GM23248 (cell line): ENCODE measurements around the gene PRR30. TPM values are rescaled to one million over a fixed set of nuclear protein-coding genes. Genes with fewer than 3 reads are reported as not detected.

Experiments used
- DNase-seq: peaks from one replicate; pipeline ENCODE4 v3.0.0-alpha.2; 2015
- H2AFZ ChIP-seq: fragments of 200-600 bp; sonication (generic); 2 replicates; pipeline ENCODE4 v1.6.1; 2016; ENCODE audit warnings: antibody characterized with exemption
- H3F3A ChIP-seq: fragments of 200-600 bp; sonication (generic); 2 replicates; pipeline ENCODE4 v1.6.1; 2016; ENCODE audit warnings: mild to moderate bottlenecking, antibody characterized with exemption, mixed run types; ENCODE audit not compliant: insufficient read depth
- H3K27ac ChIP-seq: fragments of 200-600 bp; sonication (generic); 2 replicates; pipeline ENCODE4 v1.5.1; 2016; ENCODE audit warnings: mild to moderate bottlenecking
- H3K27me3 ChIP-seq: fragments of 200-600 bp; sonication (generic); replicated peaks from 2 replicates; pipeline ENCODE4 v1.6.1; 2016; ENCODE audit warnings: mild to moderate bottlenecking; ENCODE audit not compliant: insufficient read depth
- H3K36me3 ChIP-seq: fragments of 200-600 bp; sonication (generic); 2 replicates; pipeline ENCODE4 v1.6.1; 2016; ENCODE audit warnings: low read depth, mild to moderate bottlenecking
- H3K4me1 ChIP-seq: fragments of 200-600 bp; sonication (generic); 2 replicates; pipeline ENCODE4 v1.6.1; 2016; ENCODE audit warnings: mild to moderate bottlenecking; ENCODE audit not compliant: insufficient read depth
- H3K4me2 ChIP-seq: fragments of 200-600 bp; sonication (generic); one replicate; pipeline ENCODE4 v1.6.1; 2016; ENCODE audit warnings: mild to moderate bottlenecking; ENCODE audit not compliant: unreplicated experiment
- H3K4me3 ChIP-seq: fragments of 200-600 bp; sonication (generic); 2 replicates; pipeline ENCODE4 v1.5.1; 2016; ENCODE audit warnings: mild to moderate bottlenecking
- H3K79me2 ChIP-seq: fragments of 200-600 bp; sonication (generic); 2 replicates; pipeline ENCODE4 v1.6.1; 2016; ENCODE audit warnings: mild to moderate bottlenecking; ENCODE audit not compliant: insufficient read depth
- H3K9ac ChIP-seq: fragments of 200-600 bp; sonication (generic); 2 replicates; pipeline ENCODE4 v1.6.1; 2016; ENCODE audit warnings: mild to moderate bottlenecking
- H3K9me2 ChIP-seq: fragments of 200-600 bp; sonication (generic); 2 replicates; pipeline ENCODE4 v1.6.1; 2016; ENCODE audit warnings: mixed run types, mild to moderate bottlenecking, moderate library complexity; ENCODE audit not compliant: insufficient read depth
- H3K9me3 ChIP-seq: fragments of 200-600 bp; sonication (generic); one replicate; pipeline ENCODE4 v1.6.1; 2017; ENCODE audit warnings: low read depth
- H4K20me1 ChIP-seq: fragments of 200-600 bp; sonication (generic); 2 replicates; pipeline ENCODE4 v1.6.0; 2016; ENCODE audit not compliant: insufficient read depth
- EZH2 ChIP-seq: fragments of 200-600 bp; sonication (generic); IDR thresholded peaks from 2 replicates; pipeline ENCODE4 v1.6.1; 2018; ENCODE audit warnings: antibody characterized with exemption, mild to moderate bottlenecking; ENCODE audit not compliant: insufficient read depth, poor library complexity, severe bottlenecking
- EZH2phosphoT487 ChIP-seq: fragments of 200-600 bp; sonication (generic); IDR thresholded peaks from 2 replicates; pipeline ENCODE4 v1.6.1; 2018; ENCODE audit warnings: antibody characterized with exemption, moderate library complexity, mild to moderate bottlenecking, low read depth; ENCODE audit not compliant: insufficient read depth
- WGBS, 2 experiments: methylation state at CpG; one replicate each; pipeline ENCODE4 v1.1.6; 2015 to 2017; ENCODE audit warnings: low lambda C conversion rate in 2 of 2, low coverage in 1 of 2; ENCODE audit errors: missing lambda C conversion rate in 2 of 2; 5-methylcytosine and 5-hydroxymethylcytosine counted together
- in situ Hi-C: fragments of 300-500 bp; cut with MboI; formaldehyde crosslinking; loops from 2 replicates; pipeline ENCODE4 v1.15.0; 2020
- polyA plus RNA-seq: library from polyadenylated mRNA; unstranded; fragments of >200 nt; fragmentation: Nextera tagmentation; extraction: Ambion mirVana; gene quantifications from 2 replicates; pipeline ENCODE4 v1.2.1, GENCODE V29; 2016
- total RNA-seq: library from RNA; depleted of rRNA; stranded (reverse); fragments of >200 nt; shearing (Covaris generic); gene quantifications from 2 replicates; pipeline ENCODE4 v1.2.3, GENCODE V29; 2014

PRR30 gene
- total and polyA plus RNA-seq, 2 experiments from 2014 or later = not detected

DNA sequence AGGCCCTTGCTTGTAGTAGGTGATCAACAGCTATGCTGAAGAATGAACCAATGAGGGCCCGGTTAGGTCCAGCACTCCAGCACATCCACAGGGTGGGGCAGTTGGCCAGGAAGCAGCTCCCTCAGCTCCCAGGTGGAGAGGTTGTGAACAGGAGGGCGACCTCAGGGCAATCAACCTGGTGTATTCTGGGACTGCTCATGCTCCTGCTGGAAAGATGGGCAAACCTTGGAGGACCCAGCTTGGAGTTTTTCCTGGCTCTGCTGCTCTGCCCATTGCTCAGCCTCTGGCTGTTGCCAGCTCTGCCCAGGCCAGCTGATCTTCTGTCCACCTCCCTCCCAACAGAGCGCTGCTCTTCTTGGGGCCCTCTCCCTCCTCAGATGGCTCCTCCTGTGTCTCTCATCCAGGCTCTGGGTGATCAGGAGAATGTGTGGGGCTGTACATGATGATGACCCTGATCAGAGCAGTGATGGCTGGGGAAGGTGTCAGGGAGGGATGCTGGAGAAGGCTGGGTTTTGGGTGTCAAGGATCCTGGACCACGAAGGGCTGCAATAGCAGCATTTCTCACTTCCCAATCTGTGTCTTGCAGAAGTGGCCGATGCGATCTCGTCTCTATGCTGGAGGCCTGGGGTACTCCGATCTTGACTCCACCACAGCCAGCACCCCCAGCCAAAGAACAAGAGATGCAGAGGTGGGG is 13.0 kb upstream of the PRR30 start:
- no peak for DNase-seq
- H3K4me3 ChIP-seq = no peak overlapping the region
- no peak overlapping the region for H3K4me2 ChIP-seq
- no peak overlapping the region for H2AFZ ChIP-seq
- WGBS, 2 experiments = 86 to 88% methylated on average over 8 of the region's 8 CpGs
- no peaks in the 10 kb centered on the region for H3K36me3 ChIP-seq
- H3K9me3 ChIP-seq = no peaks in the 10 kb centered on the region
- TF ChIP-seq EZH2 (no peak), EZH2phosphoT487 (no peak)
- in situ Hi-C loops = no loop called here
- no peak overlapping the region for H3K27ac ChIP-seq
- no peaks in the 10 kb centered on the region for H3K4me1 ChIP-seq
- H3K9me2 ChIP-seq = no peaks in the 10 kb centered on the region
- H3F3A ChIP-seq = no peaks in the 10 kb centered on the region
- no peaks in the 10 kb centered on the region for H4K20me1 ChIP-seq
- H3K79me2 ChIP-seq = no peaks in the 10 kb centered on the region
- H3K27me3 ChIP-seq = 0 out of 2 replicates have a peak, but pooled peaks cover 3% of the 10 kb centered on the region
- H3K9ac ChIP-seq = no peak overlapping the region

DNA sequence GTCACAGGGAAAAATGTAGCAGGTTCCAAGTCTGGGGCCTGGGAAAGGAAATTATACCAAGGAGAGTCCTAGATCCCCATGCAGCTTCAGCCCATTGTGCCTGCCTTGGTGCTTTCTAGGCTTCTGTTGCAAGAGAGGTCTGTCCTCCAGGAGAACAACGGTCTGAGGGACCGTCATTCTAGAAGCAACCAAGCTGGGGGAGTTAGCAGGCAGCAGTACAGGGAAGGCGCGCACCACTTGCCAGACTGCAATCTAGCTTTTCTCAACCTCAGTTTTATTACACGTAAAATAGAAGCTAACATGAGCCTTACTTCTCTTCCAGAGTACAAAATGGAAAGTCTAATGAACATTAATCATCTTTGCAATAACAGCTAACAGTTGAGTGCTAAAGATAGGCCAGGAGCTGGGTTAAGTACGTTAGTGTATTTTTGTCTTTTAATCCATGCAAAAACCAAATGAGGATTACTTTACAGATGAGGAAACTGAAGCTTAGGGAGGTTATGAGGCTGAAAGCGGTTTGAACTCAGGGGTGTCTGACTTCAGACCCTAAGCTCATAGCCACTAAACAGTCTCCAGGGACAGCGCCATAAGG is 11.5 kb upstream of the PRR30 start:
- no peak overlapping the region for H3K4me3 ChIP-seq
- no peaks in the 10 kb centered on the region for H3F3A ChIP-seq
- no peaks in the 10 kb centered on the region for H3K36me3 ChIP-seq
- no peak overlapping the region for H2AFZ ChIP-seq
- no peaks in the 10 kb centered on the region for H3K9me2 ChIP-seq
- no peak for TF ChIP-seq EZH2
- no peak for TF ChIP-seq EZH2phosphoT487
- H4K20me1 ChIP-seq = no peaks in the 10 kb centered on the region
- whole genome bisulfite sequencing, 2 experiments = 63 to 69% methylated on average over 8 of the region's 8 CpGs
- no peak overlapping the region for H3K9ac ChIP-seq
- no peak for DNase-seq
- no peak overlapping the region for H3K4me2 ChIP-seq
- H3K27me3 ChIP-seq = 0 out of 2 replicates have a peak, but pooled peaks cover 3% of the 10 kb centered on the region
- H3K27ac ChIP-seq = no peak overlapping the region
- H3K4me1 ChIP-seq = no peaks in the 10 kb centered on the region
- H3K79me2 ChIP-seq = no peaks in the 10 kb centered on the region
- in situ Hi-C loops = no loop called here
- no peaks in the 10 kb centered on the region for H3K9me3 ChIP-seq

DNA sequence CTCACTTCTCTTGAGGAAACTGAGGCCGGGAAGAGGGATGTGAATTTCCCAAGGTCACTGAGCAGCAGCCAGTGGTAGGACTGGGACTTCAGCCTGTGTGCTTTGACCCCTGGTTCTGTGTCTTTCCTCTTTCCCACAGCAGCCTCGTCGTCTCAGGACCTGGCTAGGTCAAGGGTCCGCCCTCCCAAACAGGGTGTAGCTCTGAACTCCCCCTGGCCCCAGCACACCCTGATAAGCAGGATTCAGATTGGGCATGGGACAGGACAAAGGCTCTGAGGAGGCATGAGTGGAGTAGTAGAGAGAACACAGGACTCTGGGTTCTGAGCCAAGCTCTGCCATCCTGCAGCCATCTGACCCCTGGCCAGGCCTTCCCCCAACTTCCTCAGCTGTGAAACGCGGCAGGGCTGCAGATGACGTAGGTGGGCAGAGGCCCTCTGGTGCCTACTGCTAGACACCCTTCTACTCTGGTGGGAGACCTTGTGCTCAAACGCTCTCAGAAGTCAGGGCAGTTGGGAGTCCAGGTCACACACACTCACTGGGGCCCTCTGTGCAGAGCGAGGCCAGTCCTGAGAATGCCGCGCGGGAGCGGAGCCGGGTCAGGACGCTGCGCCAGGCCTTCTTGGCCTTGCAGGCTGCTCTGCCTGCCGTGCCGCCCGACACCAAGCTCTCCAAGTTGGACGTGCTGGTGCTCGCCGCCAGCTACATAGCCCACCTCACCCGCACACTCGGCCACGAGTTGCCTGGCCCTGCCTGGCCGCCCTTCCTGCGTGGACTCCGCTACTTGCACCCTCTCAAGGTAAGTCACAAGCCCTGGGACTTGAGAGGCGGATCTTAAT is 10.6 kb upstream of the PRR30 start:
- H2AFZ ChIP-seq = no peak overlapping the region
- H3K4me3 ChIP-seq = no peak overlapping the region
- no peaks in the 10 kb centered on the region for H3K9me2 ChIP-seq
- H3K4me2 ChIP-seq = no peak overlapping the region
- H3K79me2 ChIP-seq = no peaks in the 10 kb centered on the region
- no peaks in the 10 kb centered on the region for H3K4me1 ChIP-seq
- DNase-seq = no peak
- 0 out of 2 replicates have a peak, but pooled peaks cover 3% of the 10 kb centered on the region for H3K27me3 ChIP-seq
- no peaks in the 10 kb centered on the region for H3K9me3 ChIP-seq
- no peaks in the 10 kb centered on the region for H3F3A ChIP-seq
- TF ChIP-seq EZH2 (no peak), EZH2phosphoT487 (no peak)
- H3K36me3 ChIP-seq = no peaks in the 10 kb centered on the region
- in situ Hi-C loops = no loop called here
- no peak overlapping the region for H3K9ac ChIP-seq
- no peak overlapping the region for H3K27ac ChIP-seq
- no peaks in the 10 kb centered on the region for H4K20me1 ChIP-seq
- WGBS, 2 experiments = 78 to 82% methylated on average over 28 to 29 of the region's 29 CpGs

DNA sequence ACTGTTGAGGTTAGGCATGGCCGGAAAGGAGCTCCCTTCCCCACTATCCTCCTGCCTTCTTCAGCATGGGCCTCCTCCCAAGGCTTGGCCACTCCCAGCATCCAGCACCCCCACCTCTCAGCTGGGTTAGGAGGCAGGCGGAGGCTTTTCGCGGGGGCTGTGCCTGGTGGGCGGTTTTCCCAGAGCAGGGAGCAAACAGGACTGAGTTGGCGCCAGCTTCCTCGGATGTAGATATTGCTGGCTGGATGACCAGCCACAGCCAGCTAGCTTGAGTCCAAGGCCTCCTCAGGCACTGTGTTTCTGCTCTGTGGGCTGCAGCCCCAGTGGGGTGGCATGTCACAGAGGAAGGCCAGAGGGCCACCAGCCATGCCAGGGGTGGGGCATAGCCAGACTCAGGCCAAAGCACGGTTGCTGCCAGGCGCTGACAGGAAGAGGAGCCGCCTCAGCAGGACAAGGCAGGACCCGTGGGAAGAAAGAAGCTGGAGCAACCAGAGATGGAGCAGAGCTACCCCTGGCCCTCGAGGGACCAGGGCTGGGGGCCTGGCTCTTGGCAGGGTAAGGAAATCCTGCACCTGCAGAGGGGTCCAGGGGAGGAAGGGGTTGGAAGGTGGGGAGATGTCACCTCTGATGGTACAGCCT is 9.7 kb upstream of the PRR30 start, which contains the start of gene TCF23:
TSS of gene TCF23 (plus strand) at position 204 of the 639 bp plus-strand sequence. CDS start at position 334, 130 bp downstream.
- 60 to 63% methylated on average over 12 of the region's 12 CpGs for WGBS, 2 experiments
- no peak for TF ChIP-seq EZH2
- TF ChIP-seq EZH2phosphoT487 = no peak
- no peak within 1 kb of the TSS for H3K4me2 ChIP-seq
- no peaks in the 10 kb centered on the region for H4K20me1 ChIP-seq
- no peaks in the 10 kb centered on the region for H3K4me1 ChIP-seq
- no peaks in the 10 kb centered on the region for H3K9me2 ChIP-seq
- no peak for DNase-seq
- 0 out of 2 replicates have a peak, but pooled peaks cover 5% of the 10 kb centered on the region for H3K27me3 ChIP-seq
- H3K79me2 ChIP-seq = no peaks in the 10 kb centered on the region
- no peaks in the 10 kb centered on the region for H3F3A ChIP-seq
- H2AFZ ChIP-seq = no peak within 1 kb of the TSS
- no peaks in the 10 kb centered on the region for H3K9me3 ChIP-seq
- H3K9ac ChIP-seq = no peak within 1 kb of the TSS
- no peaks in the 10 kb centered on the region for H3K36me3 ChIP-seq
- no peak within 1 kb of the TSS for H3K4me3 ChIP-seq
- no peak within 1 kb of the TSS for H3K27ac ChIP-seq
- in situ Hi-C loops = no loop called here
